GM21423 (cell line): ENCODE measurements around the gene SLC25A12.
"Not testable (repeated sequence)": the region's sequence is repeated elsewhere in the genome, so short reads cannot be mapped to it uniquely, and the experiment has no call there.

Experiments used
- ATAC-seq: cut with Tn5 transposase; IDR thresholded peaks from one replicate; pipeline ENCODE4 v1.9.1; 2021; ENCODE audit warnings: mild to moderate bottlenecking, moderate library complexity; ENCODE audit not compliant: unreplicated experiment

Gene SLC25A12

GRCh38 chr2:171830039-171830438 lies 64.0 kb downstream of the SLC25A12 start:
- no peak for ATAC-seq

- no peak for ATAC-seq
Measured at GRCh38 chr2:171824086-171824485, 70.0 kb downstream of the SLC25A12 start.

GRCh38 chr2:171822525-171823322 lies 71.3 kb downstream of the SLC25A12 start:
- no peak for ATAC-seq

GRCh38 chr2:171819453-171819852 lies 74.6 kb downstream of the SLC25A12 start:
- ATAC-seq: no peak

- no peak for ATAC-seq
Measured at GRCh38 chr2:171814883-171815282, 79.2 kb downstream of the SLC25A12 start.

- no peak for ATAC-seq
Measured at GRCh38 chr2:171814174-171814573, 79.9 kb downstream of the SLC25A12 start.

- ATAC-seq: no peak
Measured at GRCh38 chr2:171813729-171814128, 80.3 kb downstream of the SLC25A12 start.

- no peak for ATAC-seq
Measured at GRCh38 chr2:171813126-171813525, 80.9 kb downstream of the SLC25A12 start.

- no peak for ATAC-seq
Measured at GRCh38 chr2:171811245-171811628, 82.8 kb downstream of the SLC25A12 start.

- ATAC-seq: no peak
Measured at GRCh38 chr2:171810422-171811244, 83.4 kb downstream of the SLC25A12 start.

- not testable (repeated sequence) for ATAC-seq
Measured at GRCh38 chr2:171808885-171809284, 85.2 kb downstream of the SLC25A12 start.

- no peak for ATAC-seq
Measured at GRCh38 chr2:171807831-171808393, 86.1 kb downstream of the SLC25A12 start.

- ATAC-seq: no peak
Measured at GRCh38 chr2:171807119-171807518, 86.9 kb downstream of the SLC25A12 start.

- no peak for ATAC-seq
Measured at GRCh38 chr2:171804456-171804855, 89.6 kb downstream of the SLC25A12 start.

GRCh38 chr2:171803757-171804156 lies 90.3 kb downstream of the SLC25A12 start:
- ATAC-seq: no peak

- no peak for ATAC-seq
Measured at GRCh38 chr2:171800639-171801038, 93.4 kb downstream of the SLC25A12 start.

- no peak for ATAC-seq
Measured at GRCh38 chr2:171798156-171798820, 95.8 kb downstream of the SLC25A12 start.

- ATAC-seq: no peak
Measured at GRCh38 chr2:171794918-171795317, 99.1 kb downstream of the SLC25A12 start.

- ATAC-seq: no peak
Measured at GRCh38 chr2:171793691-171794678, 100.1 kb downstream of the SLC25A12 start.
